Stimulated activated CD8-positive, alpha-beta memory T cell treated with anti-CD3 and anti-CD28 coated beads, Interleukin-12 subunit alpha, Interleukin-12 subunit beta, amount 100 ng/mL, for 1 hour (primary cell): ENCODE results near the gene SAMD14.

ENCODE experiments used
- DNase-seq: peaks from one replicate; pipeline ENCODE4 v3.0.0-alpha.2; 2020; ENCODE audit warnings: low read depth

SAMD14 gene

GRCh38 chr17:50095626-50096037, 34.3 kb downstream of the SAMD14 start:
- no peak for DNase-seq

- DNase-seq, result peak; percentile 89
Measured at GRCh38 chr17:50094753-50095619, 35.0 kb downstream of the SAMD14 start, which contains the start of gene PDK2. Gene PDK2, plus strand, starts transcription at chr17:50095351. Its CDS starts 85 bp downstream, at chr17:50095436.

DNA sequence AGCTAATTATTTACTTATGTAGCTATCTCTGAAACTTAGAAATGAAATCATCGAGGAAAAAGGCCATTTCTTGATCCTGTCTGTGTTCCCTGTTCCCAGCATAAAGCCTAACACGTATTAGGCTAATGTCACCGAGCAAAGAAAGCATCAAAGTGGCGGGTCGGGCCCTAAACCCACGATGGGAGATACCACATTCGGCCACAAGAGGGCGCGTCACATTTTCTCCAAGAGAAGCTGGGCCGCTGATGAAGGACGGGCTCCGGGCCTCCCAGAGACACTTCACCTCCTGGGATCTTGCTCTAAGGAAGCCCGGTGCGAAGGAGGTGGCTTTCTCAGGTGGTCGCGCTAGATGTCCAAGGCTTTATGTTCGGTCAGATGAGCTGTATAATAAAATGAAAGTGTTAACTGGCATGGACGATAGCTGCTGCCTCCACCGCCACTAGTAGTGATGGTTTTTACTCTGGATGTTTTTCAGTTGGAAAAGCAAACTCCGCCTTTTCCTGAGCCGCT, 35.7 kb downstream of the SAMD14 start:
- DNase-seq, result peak; percentile 90

GRCh38 chr17:50093807-50094206, 36.2 kb downstream of the SAMD14 start:
- no peak for DNase-seq

DNA sequence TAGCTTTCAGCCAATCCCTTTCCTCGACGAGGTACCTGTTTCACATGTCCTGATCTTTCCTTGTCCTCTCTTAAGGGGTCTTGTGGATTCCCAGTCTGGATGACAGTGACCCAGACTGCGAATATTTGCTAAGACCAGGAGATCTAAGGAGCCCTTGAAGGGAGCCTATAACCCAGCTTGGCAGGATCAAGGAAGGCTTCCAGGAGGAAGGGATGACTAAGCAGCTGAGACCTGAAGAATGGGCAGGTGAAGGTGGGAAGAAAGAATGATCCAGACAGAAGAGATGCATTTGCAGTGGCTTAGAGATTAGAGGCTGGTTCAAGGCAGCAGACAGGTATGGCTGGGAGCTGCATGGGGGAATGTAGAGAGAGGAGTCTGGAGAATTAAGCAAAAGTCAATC, 36.7 kb downstream of the SAMD14 start:
- DNase-seq, result no peak

DNA sequence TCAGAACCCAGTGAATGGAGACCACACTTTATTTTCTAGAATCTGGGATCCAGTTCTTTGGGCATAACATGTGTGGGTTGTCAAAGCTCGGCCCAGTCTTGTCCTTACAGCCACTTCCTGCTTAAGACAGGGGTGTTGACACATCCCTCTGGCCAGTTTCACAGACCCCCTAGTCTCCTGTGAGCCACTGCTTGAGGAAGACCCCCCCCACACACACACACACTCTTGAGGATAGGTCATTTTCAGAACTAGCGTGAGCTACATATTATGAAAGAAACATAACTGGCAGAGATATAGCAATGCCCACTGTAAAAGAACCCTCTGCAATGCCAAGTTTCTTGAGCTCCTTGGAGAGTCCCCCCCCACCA, 38.1 kb downstream of the SAMD14 start:
- DNase-seq, result no peak

- DNase-seq, result no peak
Measured at GRCh38 chr17:50090971-50091917, 38.7 kb downstream of the SAMD14 start.

DNA sequence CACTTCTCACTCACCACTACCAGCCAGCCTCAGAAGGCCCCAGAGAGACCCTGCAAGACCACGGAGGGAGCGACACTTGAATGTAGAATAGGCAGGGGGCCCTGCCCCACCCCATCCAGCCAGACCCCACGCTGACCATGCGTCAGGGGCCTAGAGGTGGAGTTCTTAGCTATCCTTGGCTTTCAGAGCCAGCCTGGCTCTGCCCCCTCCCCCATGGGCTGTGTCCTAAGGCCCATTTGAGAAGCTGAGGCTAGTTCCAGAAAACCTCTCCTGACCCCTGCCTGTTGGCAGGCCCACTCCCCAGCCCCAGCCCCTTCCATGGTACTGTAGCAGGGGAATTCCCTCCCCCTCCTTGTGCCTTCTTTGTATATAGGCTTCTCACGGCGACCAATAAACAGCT, 39.9 kb downstream of the SAMD14 start:
- DNase-seq, result no peak

DNA sequence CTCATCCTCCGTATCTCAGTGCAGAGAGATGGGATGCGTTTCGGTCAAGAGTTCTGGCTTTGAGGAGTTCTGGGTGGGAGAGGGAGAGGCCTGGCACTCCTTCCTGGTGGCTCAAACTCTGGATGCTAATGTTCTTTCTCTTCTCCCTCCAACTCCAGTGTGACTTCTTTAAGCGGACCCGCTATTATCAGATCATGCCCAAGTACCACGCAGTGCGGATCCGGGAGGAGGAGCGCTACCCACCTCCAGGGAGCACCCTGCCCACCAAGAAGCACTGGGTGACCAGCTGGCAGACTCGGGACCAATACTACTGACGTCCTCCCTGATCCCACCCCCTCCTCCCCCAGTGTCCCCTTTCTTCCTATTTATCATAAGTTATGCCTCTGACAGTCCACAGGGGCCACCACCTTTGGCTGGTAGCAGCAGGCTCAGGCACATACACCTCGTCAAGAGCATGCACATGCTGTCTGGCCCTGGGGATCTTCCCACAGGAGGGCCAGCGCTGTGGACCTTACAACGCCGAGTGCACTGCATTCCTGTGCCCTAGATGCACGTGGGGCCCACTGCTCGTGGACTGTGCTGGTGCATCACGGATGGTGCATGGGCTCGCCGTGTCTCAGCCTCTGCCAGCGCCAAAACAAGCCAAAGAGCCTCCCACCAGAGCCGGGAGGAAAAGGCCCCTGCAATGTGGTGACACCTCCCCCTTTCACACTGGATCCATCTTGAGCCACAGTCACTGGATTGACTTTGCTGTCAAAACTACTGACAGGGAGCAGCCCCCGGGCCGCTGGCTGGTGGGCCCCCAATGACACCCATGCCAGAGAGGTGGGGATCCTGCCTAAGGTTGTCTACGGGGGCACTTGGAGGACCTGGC, 40.8 kb downstream of the SAMD14 start:
- no peak for DNase-seq

DNA sequence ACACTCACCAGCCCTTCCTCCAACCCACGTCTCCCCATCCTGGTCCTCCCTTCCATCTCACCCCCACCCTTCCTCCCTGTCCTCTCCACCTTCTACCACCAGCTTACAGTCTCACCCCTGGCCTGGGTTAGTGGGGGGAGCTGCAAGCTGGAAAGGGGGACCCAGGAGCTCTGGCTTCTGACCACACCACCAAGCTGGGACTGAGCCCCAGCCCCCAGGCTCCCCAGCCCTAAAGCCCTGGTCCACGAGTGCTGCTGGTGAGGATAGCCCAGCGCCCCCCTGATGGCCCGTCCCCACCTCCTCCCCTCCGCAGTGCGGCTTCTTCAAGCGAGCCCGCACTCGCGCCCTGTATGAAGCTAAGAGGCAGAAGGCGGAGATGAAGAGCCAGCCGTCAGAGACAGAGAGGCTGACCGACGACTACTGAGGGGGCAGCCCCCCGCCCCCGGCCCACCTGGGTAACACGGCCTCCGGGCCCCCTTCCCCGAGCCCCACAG, 42.0 kb downstream of the SAMD14 start:
- DNase-seq, result no peak

- DNase-seq, result peak; percentile 62
Measured at GRCh38 chr17:50087246-50087911, 42.6 kb downstream of the SAMD14 start.

- DNase-seq, result no peak
Measured at GRCh38 chr17:50081757-50082156, 48.2 kb downstream of the SAMD14 start.

DNA sequence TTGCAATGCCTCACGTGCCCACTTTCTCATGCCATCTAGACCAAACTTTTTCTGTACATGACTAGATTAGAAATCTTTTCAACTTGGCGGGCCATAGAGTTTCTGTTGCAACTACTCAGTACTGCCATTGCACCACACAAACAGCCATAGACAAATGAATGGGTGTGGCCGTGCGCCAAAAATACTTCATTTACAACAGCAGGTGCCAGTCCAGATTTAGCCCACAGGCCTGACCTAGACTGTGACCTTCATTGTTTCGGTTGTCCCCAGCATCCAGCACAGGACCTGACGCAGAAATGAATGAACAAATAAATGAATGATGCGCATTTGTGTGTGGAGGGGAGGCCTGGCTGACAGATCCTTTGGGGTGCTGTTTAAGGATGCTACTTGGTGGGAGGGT, 49.1 kb downstream of the SAMD14 start:
- DNase-seq, result no peak

DNA sequence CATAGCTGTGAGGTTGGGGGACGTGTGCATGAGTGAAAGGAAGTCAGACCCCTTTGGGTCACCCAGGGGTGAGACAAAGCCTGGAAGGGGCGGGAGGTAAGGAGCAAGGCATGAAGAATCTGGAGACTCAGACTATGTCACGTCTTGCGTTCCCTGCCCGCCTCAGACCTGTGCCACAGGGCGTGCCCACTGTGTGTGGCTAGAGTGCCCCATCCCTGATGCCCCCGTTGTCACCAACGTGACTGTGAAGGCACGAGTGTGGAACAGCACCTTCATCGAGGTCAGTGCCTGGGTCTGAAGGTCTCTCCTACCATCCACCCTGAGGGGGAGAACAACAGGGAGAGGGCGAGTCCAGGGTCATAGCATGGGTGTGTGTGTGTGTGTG, 49.9 kb downstream of the SAMD14 start:
- no peak for DNase-seq

DNA sequence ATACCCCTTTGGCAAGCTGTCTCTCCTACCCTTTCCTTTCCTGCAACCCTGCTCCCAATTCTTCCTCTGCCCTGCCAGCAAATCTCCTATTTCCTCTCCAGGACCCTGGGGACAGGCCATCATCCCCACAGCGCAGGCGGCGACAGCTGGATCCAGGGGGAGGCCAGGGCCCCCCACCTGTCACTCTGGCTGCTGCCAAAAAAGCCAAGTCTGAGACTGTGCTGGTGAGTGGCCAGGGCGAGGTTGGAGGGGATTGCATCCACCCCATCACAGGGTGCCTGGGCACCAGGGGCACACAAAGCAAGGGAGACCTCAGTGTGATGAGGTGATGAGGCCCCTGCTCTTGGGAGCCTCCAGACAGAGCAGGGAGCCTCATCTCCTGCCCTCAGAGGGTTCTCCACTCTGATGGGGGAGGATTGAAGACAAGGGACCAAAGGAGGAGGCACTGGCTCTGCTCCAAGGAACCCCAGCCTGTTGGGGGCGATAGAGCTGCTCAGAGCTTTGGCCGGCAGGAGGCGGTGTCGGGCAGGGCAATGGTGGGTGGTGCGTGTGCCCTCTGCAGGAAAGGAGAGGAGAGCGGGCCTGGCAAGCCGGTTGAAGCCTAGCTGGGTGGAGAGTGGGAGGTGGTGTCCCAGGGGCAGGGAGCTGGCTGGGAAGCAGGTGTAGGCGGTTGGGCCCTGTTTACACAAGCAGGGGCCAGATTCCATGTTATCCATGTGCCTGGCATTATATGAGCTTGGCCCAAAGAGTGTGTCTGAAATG, 50.4 kb downstream of the SAMD14 start:
- no peak for DNase-seq

DNA sequence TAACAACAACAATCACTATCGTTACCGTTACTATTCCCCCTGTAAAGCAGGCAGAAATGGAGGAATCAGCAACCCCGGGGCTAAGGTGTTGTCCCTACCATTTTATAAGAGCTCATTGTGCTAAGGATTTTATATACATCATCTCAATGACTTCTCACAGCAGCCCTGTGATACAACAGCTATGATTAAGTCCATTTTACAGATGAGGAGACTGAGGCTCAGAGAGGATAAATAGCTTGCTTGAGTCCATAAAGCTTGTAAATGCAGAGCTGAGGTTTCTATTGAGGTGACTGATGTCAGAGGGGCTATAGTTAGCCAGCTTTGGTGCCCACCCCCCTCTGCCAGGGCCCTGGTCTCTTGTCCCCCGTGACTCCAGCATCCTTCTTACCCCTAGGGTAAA, 51.5 kb downstream of the SAMD14 start:
- no peak for DNase-seq

DNA sequence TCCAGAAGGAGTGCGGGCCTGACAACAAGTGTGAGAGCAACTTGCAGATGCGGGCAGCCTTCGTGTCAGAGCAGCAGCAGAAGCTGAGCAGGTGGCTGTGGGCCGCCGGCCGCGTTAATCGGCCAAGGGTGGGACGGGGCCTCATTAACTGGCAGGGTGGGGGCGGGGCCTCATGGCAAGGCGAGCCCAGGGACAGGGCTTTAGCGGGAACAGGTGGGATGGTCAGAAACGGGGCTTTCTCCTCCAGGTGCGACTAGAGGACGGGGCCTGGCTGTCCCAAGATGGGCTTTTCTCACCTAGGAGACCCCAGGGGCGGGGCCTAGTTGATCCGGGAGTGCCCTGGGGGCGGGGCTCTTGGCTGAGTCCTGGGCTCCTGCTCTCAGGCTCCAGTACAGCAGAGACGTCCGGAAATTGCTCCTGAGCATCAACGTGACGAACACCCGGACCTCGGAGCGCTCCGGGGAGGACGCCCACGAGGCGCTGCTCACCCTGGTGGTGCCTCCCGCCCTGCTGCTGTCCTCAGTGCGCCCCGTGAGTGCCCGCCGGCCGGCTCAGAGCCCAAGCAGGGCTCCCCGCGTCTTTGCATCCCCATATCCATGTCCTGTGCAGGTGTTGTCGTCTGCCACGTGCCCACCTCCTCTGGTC, 53.2 kb downstream of the SAMD14 start:
- no peak for DNase-seq

- no peak for DNase-seq
Measured at GRCh38 chr17:50076221-50076590, 53.8 kb downstream of the SAMD14 start.

DNA sequence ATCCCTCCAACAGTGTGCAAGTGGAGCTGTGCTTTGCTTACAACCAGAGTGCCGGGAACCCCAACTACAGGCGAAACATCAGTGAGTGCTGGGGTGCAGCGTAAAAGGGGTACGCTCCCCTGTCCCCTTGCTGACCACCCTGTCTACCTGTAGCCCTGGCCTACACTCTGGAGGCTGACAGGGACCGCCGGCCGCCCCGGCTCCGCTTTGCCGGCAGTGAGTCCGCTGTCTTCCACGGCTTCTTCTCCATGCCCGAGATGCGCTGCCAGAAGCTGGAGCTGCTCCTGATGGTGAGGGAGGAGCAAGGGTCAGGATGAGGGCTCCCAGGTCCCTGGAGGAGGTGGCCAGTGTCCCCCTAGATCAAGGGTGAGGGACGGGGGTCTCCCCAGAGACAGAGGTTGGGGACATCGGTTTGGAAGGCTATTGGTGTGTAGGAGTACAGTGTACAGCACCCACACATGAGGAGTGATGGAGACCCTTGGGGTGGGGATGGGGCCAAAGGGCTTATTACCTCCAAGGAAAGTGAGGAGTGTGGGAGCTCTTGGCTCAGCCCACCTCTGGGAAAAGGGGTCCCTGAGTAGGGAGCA, 54.4 kb downstream of the SAMD14 start:
- no peak for DNase-seq
